Measurements from ENCODE around the gene PDE3A.

DNA sequence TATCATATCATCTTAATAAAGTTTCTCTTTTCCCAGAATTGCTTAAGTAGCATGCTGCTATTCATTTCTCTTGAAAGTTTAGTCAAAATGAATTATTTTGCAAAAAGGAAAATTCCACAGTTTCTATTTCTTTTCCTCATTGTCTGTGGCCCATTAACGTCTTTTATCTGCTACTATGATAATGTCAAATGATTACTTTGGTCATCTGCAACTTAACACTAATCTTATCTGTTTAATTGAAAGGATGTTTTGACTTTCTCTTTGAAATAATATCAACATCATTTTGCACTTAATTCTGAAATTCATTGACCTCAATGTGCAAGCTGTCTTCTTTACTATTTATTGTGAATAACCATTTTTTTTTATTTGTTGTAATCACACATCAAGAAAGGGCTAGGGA, 180.3 kb downstream of the PDE3A start:
- TF ChIP-seq, protein P1, sequence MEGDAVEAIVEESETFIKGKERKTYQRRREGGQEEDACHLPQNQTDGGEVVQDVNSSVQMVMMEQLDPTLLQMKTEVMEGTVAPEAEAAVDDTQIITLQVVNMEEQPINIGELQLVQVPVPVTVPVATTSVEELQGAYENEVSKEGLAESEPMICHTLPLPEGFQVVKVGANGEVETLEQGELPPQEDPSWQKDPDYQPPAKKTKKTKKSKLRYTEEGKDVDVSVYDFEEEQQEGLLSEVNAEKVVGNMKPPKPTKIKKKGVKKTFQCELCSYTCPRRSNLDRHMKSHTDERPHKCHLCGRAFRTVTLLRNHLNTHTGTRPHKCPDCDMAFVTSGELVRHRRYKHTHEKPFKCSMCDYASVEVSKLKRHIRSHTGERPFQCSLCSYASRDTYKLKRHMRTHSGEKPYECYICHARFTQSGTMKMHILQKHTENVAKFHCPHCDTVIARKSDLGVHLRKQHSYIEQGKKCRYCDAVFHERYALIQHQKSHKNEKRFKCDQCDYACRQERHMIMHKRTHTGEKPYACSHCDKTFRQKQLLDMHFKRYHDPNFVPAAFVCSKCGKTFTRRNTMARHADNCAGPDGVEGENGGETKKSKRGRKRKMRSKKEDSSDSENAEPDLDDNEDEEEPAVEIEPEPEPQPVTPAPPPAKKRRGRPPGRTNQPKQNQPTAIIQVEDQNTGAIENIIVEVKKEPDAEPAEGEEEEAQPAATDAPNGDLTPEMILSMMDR (IDR thresholded peaks at IDR 0.05): no peak
- TF ChIP-seq, protein P2, sequence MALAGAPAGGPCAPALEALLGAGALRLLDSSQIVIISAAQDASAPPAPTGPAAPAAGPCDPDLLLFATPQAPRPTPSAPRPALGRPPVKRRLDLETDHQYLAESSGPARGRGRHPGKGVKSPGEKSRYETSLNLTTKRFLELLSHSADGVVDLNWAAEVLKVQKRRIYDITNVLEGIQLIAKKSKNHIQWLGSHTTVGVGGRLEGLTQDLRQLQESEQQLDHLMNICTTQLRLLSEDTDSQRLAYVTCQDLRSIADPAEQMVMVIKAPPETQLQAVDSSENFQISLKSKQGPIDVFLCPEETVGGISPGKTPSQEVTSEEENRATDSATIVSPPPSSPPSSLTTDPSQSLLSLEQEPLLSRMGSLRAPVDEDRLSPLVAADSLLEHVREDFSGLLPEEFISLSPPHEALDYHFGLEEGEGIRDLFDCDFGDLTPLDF (CRISPR knock-in tag; IDR thresholded peaks at IDR 0.05): no peak
- TF ChIP-seq SP1 (CRISPR knock-in tag; conservative IDR thresholded peaks at IDR 0.05) (no peak), CREM (CRISPR knock-in tag; IDR thresholded peaks at IDR 0.05) (no peak), SMAD4 (CRISPR knock-in tag; IDR thresholded peaks at IDR 0.05) (no peak), MXD4 (CRISPR knock-in tag; IDR thresholded peaks at IDR 0.05; ENCODE audit: borderline replicate concordance) (no peak), IRF2 (CRISPR knock-in tag; IDR thresholded peaks at IDR 0.05; ENCODE audit: borderline replicate concordance, low read depth) (no peak), TEAD4 (CRISPR knock-in tag; IDR thresholded peaks at IDR 0.05) (no peak), OVOL2 (CRISPR knock-in tag; IDR thresholded peaks at IDR 0.05; ENCODE audit: borderline replicate concordance) (no peak), FOXJ3 (CRISPR knock-in tag; IDR thresholded peaks at IDR 0.05; ENCODE audit: borderline replicate concordance) (no peak)
- TF ChIP-seq, protein P3, sequence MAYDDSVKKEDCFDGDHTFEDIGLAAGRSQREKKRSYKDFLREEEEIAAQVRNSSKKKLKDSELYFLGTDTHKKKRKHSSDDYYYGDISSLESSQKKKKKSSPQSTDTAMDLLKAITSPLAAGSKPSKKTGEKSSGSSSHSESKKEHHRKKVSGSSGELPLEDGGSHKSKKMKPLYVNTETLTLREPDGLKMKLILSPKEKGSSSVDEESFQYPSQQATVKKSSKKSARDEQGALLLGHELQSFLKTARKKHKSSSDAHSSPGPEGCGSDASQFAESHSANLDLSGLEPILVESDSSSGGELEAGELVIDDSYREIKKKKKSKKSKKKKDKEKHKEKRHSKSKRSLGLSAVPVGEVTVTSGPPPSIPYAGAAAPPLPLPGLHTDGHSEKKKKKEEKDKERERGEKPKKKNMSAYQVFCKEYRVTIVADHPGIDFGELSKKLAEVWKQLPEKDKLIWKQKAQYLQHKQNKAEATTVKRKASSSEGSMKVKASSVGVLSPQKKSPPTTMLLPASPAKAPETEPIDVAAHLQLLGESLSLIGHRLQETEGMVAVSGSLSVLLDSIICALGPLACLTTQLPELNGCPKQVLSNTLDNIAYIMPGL (CRISPR knock-in tag; IDR thresholded peaks at IDR 0.05): no peak
- TF ChIP-seq, protein P4, sequence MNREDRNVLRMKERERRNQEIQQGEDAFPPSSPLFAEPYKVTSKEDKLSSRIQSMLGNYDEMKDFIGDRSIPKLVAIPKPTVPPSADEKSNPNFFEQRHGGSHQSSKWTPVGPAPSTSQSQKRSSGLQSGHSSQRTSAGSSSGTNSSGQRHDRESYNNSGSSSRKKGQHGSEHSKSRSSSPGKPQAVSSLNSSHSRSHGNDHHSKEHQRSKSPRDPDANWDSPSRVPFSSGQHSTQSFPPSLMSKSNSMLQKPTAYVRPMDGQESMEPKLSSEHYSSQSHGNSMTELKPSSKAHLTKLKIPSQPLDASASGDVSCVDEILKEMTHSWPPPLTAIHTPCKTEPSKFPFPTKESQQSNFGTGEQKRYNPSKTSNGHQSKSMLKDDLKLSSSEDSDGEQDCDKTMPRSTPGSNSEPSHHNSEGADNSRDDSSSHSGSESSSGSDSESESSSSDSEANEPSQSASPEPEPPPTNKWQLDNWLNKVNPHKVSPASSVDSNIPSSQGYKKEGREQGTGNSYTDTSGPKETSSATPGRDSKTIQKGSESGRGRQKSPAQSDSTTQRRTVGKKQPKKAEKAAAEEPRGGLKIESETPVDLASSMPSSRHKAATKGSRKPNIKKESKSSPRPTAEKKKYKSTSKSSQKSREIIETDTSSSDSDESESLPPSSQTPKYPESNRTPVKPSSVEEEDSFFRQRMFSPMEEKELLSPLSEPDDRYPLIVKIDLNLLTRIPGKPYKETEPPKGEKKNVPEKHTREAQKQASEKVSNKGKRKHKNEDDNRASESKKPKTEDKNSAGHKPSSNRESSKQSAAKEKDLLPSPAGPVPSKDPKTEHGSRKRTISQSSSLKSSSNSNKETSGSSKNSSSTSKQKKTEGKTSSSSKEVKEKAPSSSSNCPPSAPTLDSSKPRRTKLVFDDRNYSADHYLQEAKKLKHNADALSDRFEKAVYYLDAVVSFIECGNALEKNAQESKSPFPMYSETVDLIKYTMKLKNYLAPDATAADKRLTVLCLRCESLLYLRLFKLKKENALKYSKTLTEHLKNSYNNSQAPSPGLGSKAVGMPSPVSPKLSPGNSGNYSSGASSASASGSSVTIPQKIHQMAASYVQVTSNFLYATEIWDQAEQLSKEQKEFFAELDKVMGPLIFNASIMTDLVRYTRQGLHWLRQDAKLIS (CRISPR knock-in tag; IDR thresholded peaks at IDR 0.05; ENCODE audit: borderline replicate concordance): no peak
- TF ChIP-seq, protein P5, sequence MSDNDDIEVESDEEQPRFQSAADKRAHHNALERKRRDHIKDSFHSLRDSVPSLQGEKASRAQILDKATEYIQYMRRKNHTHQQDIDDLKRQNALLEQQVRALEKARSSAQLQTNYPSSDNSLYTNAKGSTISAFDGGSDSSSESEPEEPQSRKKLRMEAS (CRISPR knock-in tag; IDR thresholded peaks at IDR 0.05): no peak
